ENCODE measurements around the gene TEDC2. TPM values are rescaled to one million over a fixed set of nuclear protein-coding genes. Genes with fewer than 3 reads are reported as not detected.

The TEDC2 gene
- 1 to 10 TPM in 2 of 4 donors, not detected in 2; 1.4 to 2.3 TPM for total RNA-seq

GRCh38 chr16:2459647-2460390, at the start of gene TEDC2:
TEDC2 (plus strand) TSS chr16:2460109; CDS start chr16:2460145, 36 bp downstream.
- peak within 1 kb of the TSS; percentile 11 to 58 (median 19) for H3K27ac ChIP-seq

GRCh38 chr16:2415085-2415484, 44.8 kb upstream of the TEDC2 start:
- Histone ChIP-seq H3K9me3 (no peaks in the 10 kb centered on the region), H3K4me3 (no peak overlapping the region), H3K27me3 (peaks cover 23% of the 10 kb centered on the region), H3K36me3 (no peaks in the 10 kb centered on the region), H3K4me1 (no peaks in the 10 kb centered on the region), H3K27ac (no peak overlapping the region)
- no peak for TF ChIP-seq POLR2A (IDR thresholded peaks at IDR 0.05)
- TF ChIP-seq CTCF (IDR thresholded peaks at IDR 0.05) = no peak
- no peak for TF ChIP-seq EP300 (IDR thresholded peaks at IDR 0.05; ENCODE audit: low read depth)
- no peak for TF ChIP-seq POLR2AphosphoS5 (IDR thresholded peaks at IDR 0.05)
- no peak for DNase-seq
- in situ Hi-C loops (cut with MboI; ENCODE audit: low pct_ligation_motif_present in 1 of 4, low pct_unique_long_range_greater_than_20kb in 1 of 4, low sequenced_read_pairs in 3 of 4) = no loop called here
- WGBS, 2 donors (ENCODE audit: low coverage in 1 of 2) = 51% methylated on average over 2 of the region's 2 CpGs; no CpG with 5 or more reads in 1 of the 2 donors
- intact Hi-C loops (cut with DNase I; ENCODE audit: low total_unique reads) = no loop called here

More at GRCh38 chr16:2459647-2460390, at the start of gene TEDC2:
- Histone ChIP-seq H3K4me1 (peaks cover 11 to 19% (median 15%) of the 10 kb centered on the region in 4 donors), H3K36me3 (no peaks in the 10 kb centered on the region), H3K4me3 (peak within 1 kb of the TSS; percentile 41 to 60 (median 49)), H3K27me3 (no peaks in the 10 kb centered on the region), H3K9me3 (no peaks in the 10 kb centered on the region)
- 0% methylated on average over 2 to 51 of the region's 66 CpGs for WGBS, 2 donors (ENCODE audit: low coverage in 1 of 2)
- peak; percentile 97 for DNase-seq
- in situ Hi-C loops (cut with MboI; ENCODE audit: low pct_ligation_motif_present in 1 of 4, low pct_unique_long_range_greater_than_20kb in 1 of 4, low sequenced_read_pairs in 3 of 4) (no loop called here), intact Hi-C loops (cut with DNase I; ENCODE audit: low total_unique reads) (no loop called here)
- TF ChIP-seq POLR2AphosphoS5 (IDR thresholded peaks at IDR 0.05) (no peak), POLR2A (IDR thresholded peaks at IDR 0.05) (no peak), CTCF (IDR thresholded peaks at IDR 0.05) (no peak), EP300 (IDR thresholded peaks at IDR 0.05; ENCODE audit: low read depth) (no peak)

- Histone ChIP-seq H3K36me3 (no peaks in the 10 kb centered on the region), H3K9me3 (no peaks in the 10 kb centered on the region), H3K27me3 (peaks cover 6% of the 10 kb centered on the region), H3K27ac (no peak overlapping the region), H3K4me3 (no peak overlapping the region), H3K4me1 (no peaks in the 10 kb centered on the region)
- no peak for DNase-seq
- in situ Hi-C loops (cut with MboI; ENCODE audit: low pct_ligation_motif_present in 1 of 4, low pct_unique_long_range_greater_than_20kb in 1 of 4, low sequenced_read_pairs in 3 of 4) = no loop called here
- intact Hi-C loops (cut with DNase I; ENCODE audit: low total_unique reads) = loop anchor here (1.0 kb wide), 1 partner anchor 33 kb away; no protein-coding TSS in a partner anchor
- TF ChIP-seq CTCF (IDR thresholded peaks at IDR 0.05) = no peak
- no peak for TF ChIP-seq EP300 (IDR thresholded peaks at IDR 0.05; ENCODE audit: low read depth)
- no peak for TF ChIP-seq POLR2AphosphoS5 (IDR thresholded peaks at IDR 0.05)
- no peak for TF ChIP-seq POLR2A (IDR thresholded peaks at IDR 0.05)
Measured at GRCh38 chr16:2420035-2420434, 39.9 kb upstream of the TEDC2 start.

GRCh38 chr16:2422123-2422867, 37.6 kb upstream of the TEDC2 start:
- 83% methylated on average over 7 of the region's 7 CpGs; no CpG with 5 or more reads in 1 of the 2 donors for WGBS, 2 donors (ENCODE audit: low coverage in 1 of 2)
- Histone ChIP-seq H3K27ac (no peak overlapping the region), H3K4me1 (no peaks in the 10 kb centered on the region), H3K9me3 (no peaks in the 10 kb centered on the region), H3K36me3 (no peaks in the 10 kb centered on the region), H3K27me3 (no peaks in the 10 kb centered on the region), H3K4me3 (no peak overlapping the region)
- in situ Hi-C loops (cut with MboI; ENCODE audit: low pct_ligation_motif_present in 1 of 4, low pct_unique_long_range_greater_than_20kb in 1 of 4, low sequenced_read_pairs in 3 of 4) = no loop called here
- intact Hi-C loops (cut with DNase I; ENCODE audit: low total_unique reads) = no loop called here
- TF ChIP-seq CTCF (IDR thresholded peaks at IDR 0.05) (no peak), POLR2AphosphoS5 (IDR thresholded peaks at IDR 0.05) (no peak), EP300 (IDR thresholded peaks at IDR 0.05; ENCODE audit: low read depth) (no peak), POLR2A (IDR thresholded peaks at IDR 0.05) (no peak)
- no peak for DNase-seq

Measured in transverse colon (tissue), 4 donors.